Body of pancreas (tissue), 4 donors: ENCODE results near the gene PTOV1.

Experiments
- POLR2A ChIP-seq, 3 donors: fragments of 450-650 bp; IDR thresholded peaks; one replicate each; pipeline ENCODE4 v1.6.1; 2016; ENCODE audit warnings: antibody characterized with exemption in 3 of 3, mild to moderate bottlenecking in 2 of 3
- TF ChIP-seq, protein P1 (sequence below), 7 experiments: fragments of 450-650 bp in 4 of 7; fragments of 200-600 bp in 3 of 7; sonication (generic) in 3 of 7; IDR thresholded peaks; one replicate each; pipeline ENCODE4 v1.5.1; 2016 to 2019; ENCODE audit warnings: antibody characterized with exemption in 7 of 7

DNA sequence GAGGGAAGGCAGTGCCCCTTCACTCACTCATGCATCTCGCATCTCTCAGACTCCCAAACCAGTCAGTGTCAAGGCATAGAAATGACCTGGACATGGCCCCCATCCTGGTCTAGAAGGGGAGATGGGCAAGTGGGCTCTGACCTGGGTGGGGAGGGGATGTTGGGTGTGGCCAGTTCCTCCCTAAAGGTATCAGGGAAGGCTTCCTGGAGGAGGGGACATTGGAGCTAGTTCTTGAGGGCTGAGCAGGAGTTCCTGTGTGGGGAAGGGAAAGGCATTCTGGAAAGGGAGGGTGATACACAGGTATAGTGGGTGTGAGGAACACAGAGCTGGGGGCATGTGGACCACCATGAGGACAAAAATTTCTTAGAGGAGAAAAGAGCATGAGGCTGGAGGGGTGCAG lies 41.8 kb downstream of the PTOV1 start:
- TF ChIP-seq, protein P1, sequence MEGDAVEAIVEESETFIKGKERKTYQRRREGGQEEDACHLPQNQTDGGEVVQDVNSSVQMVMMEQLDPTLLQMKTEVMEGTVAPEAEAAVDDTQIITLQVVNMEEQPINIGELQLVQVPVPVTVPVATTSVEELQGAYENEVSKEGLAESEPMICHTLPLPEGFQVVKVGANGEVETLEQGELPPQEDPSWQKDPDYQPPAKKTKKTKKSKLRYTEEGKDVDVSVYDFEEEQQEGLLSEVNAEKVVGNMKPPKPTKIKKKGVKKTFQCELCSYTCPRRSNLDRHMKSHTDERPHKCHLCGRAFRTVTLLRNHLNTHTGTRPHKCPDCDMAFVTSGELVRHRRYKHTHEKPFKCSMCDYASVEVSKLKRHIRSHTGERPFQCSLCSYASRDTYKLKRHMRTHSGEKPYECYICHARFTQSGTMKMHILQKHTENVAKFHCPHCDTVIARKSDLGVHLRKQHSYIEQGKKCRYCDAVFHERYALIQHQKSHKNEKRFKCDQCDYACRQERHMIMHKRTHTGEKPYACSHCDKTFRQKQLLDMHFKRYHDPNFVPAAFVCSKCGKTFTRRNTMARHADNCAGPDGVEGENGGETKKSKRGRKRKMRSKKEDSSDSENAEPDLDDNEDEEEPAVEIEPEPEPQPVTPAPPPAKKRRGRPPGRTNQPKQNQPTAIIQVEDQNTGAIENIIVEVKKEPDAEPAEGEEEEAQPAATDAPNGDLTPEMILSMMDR (IDR thresholded peaks at IDR 0.05), result no peak
- no peak for TF ChIP-seq POLR2A (IDR thresholded peaks at IDR 0.05)
